Loucy (cell line): ENCODE results near the gene RALGPS2.

Source experiments
- H2AFZ ChIP-seq: fragments of 200-600 bp; sonication (generic); 2 replicates; pipeline ENCODE4 v1.6.0; 2016; ENCODE audit warnings: antibody characterized with exemption, mild to moderate bottlenecking, low read length, moderate library complexity
- H3F3A ChIP-seq: fragments of 200-600 bp; 2 replicates; pipeline ENCODE4 v1.6.0; 2016; ENCODE audit warnings: antibody characterized with exemption, low read depth, mild to moderate bottlenecking
- H3K27me3 ChIP-seq: fragments of 200-600 bp; sonication (generic); 2 replicates; pipeline ENCODE4 v1.6.1; 2014; ENCODE audit warnings: low read length, mild to moderate bottlenecking; ENCODE audit not compliant: insufficient read depth, poor library complexity, severe bottlenecking
- H3K36me3 ChIP-seq: fragments of 200-600 bp; sonication (generic); 2 replicates; pipeline ENCODE4 v1.6.1; 2016; ENCODE audit warnings: low read length; ENCODE audit not compliant: insufficient read depth
- H3K4me1 ChIP-seq: fragments of 200-600 bp; sonication (generic); 2 replicates; pipeline ENCODE4 v1.5.1; 2014; ENCODE audit warnings: low read length, mild to moderate bottlenecking; ENCODE audit not compliant: insufficient read depth, poor library complexity, severe bottlenecking
- H3K4me2 ChIP-seq: fragments of 200-600 bp; sonication (generic); 2 replicates; pipeline ENCODE4 v1.6.0; 2014; ENCODE audit warnings: antibody characterized with exemption, low read length, low read depth, mild to moderate bottlenecking; ENCODE audit not compliant: poor library complexity, severe bottlenecking
- H3K4me3 ChIP-seq: fragments of 200-600 bp; sonication (generic); 2 replicates; pipeline ENCODE4 v1.5.1; 2014; ENCODE audit warnings: low read length, mild to moderate bottlenecking, mixed read lengths; ENCODE audit not compliant: poor library complexity, severe bottlenecking
- H3K79me2 ChIP-seq: fragments of 200-600 bp; sonication (generic); 2 replicates; pipeline ENCODE4 v1.6.1; 2014; ENCODE audit warnings: low read length; ENCODE audit not compliant: insufficient read depth
- H3K9ac ChIP-seq: fragments of 200-600 bp; sonication (generic); 2 replicates; pipeline ENCODE4 v1.6.0; 2014; ENCODE audit warnings: mild to moderate bottlenecking, low read depth, low read length, moderate library complexity; ENCODE audit not compliant: poor library complexity, severe bottlenecking
- H3K9me2 ChIP-seq: fragments of 200-600 bp; sonication (generic); replicated peaks from 2 replicates; pipeline ENCODE4 v1.6.1; 2016; ENCODE audit warnings: low read depth, low read length, mixed read lengths
- H3K9me3 ChIP-seq: fragments of 200-600 bp; sonication (generic); 2 replicates; pipeline ENCODE4 v1.6.1; 2014; ENCODE audit warnings: mild to moderate bottlenecking, antibody characterized with exemption, low read length, low read depth; ENCODE audit not compliant: insufficient read depth
- H4K20me1 ChIP-seq: fragments of 200-600 bp; sonication (generic); 2 replicates; pipeline ENCODE4 v1.6.0; 2014; ENCODE audit warnings: antibody characterized with exemption, low read length, mild to moderate bottlenecking; ENCODE audit not compliant: insufficient read depth, poor library complexity, severe bottlenecking
- EZH2phosphoT487 ChIP-seq: fragments of 200-600 bp; IDR thresholded peaks from 2 replicates; pipeline ENCODE4 v1.6.1; 2018; ENCODE audit warnings: antibody characterized with exemption, mild to moderate bottlenecking, moderate library complexity, borderline replicate concordance
- TF ChIP-seq, protein P1 (sequence below): fragments of 200-600 bp; sonication (generic); conservative IDR thresholded peaks from 2 replicates; pipeline ENCODE4 v1.5.1; 2014; ENCODE audit warnings: mild to moderate bottlenecking, antibody characterized with exemption, low read length

Gene RALGPS2

DNA sequence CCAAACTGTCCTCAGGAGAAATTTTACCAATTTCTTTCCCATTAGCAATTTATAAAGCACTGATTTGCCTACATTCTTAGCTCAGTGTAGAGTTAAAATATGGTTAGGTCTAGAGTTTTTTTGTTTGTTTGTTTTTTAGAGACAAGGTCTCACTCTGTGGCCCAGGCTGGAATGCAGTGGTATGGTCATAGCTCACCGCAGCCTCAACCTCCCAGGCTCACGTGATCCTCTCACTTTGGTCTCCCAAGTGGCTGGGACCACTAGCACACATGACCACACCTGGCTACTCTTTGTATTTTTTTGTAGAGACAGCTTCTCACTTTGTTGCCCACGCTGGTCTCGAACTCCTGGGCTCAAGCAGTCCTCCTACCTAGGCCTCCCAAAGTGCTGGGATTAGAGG lies 10.6 kb upstream of the RALGPS2 start:
- no peaks in the 10 kb centered on the region for H3K9me3 ChIP-seq
- H3K4me3 ChIP-seq = no peak overlapping the region
- no peaks in the 10 kb centered on the region for H3K36me3 ChIP-seq
- H3K4me2 ChIP-seq = no peak overlapping the region
- no peaks in the 10 kb centered on the region for H3F3A ChIP-seq
- no peaks in the 10 kb centered on the region for H3K79me2 ChIP-seq
- no peak overlapping the region for H3K9ac ChIP-seq
- no peaks in the 10 kb centered on the region for H4K20me1 ChIP-seq
- no peaks in the 10 kb centered on the region for H3K9me2 ChIP-seq
- no peaks in the 10 kb centered on the region for H3K27me3 ChIP-seq
- no peaks in the 10 kb centered on the region for H3K4me1 ChIP-seq
- no peak overlapping the region for H2AFZ ChIP-seq
- no peak for TF ChIP-seq EZH2phosphoT487
- TF ChIP-seq, protein P1, sequence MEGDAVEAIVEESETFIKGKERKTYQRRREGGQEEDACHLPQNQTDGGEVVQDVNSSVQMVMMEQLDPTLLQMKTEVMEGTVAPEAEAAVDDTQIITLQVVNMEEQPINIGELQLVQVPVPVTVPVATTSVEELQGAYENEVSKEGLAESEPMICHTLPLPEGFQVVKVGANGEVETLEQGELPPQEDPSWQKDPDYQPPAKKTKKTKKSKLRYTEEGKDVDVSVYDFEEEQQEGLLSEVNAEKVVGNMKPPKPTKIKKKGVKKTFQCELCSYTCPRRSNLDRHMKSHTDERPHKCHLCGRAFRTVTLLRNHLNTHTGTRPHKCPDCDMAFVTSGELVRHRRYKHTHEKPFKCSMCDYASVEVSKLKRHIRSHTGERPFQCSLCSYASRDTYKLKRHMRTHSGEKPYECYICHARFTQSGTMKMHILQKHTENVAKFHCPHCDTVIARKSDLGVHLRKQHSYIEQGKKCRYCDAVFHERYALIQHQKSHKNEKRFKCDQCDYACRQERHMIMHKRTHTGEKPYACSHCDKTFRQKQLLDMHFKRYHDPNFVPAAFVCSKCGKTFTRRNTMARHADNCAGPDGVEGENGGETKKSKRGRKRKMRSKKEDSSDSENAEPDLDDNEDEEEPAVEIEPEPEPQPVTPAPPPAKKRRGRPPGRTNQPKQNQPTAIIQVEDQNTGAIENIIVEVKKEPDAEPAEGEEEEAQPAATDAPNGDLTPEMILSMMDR = no peak

GRCh38 chr1:178716111-178716510 lies 8.9 kb upstream of the RALGPS2 start:
- Histone ChIP-seq H3K27me3 (no peaks in the 10 kb centered on the region), H3K9me2 (no peaks in the 10 kb centered on the region), H4K20me1 (no peaks in the 10 kb centered on the region), H2AFZ (no peak overlapping the region), H3K4me3 (no peak overlapping the region), H3K4me1 (no peaks in the 10 kb centered on the region), H3K36me3 (no peaks in the 10 kb centered on the region), H3F3A (no peaks in the 10 kb centered on the region), H3K4me2 (no peak overlapping the region), H3K9me3 (no peaks in the 10 kb centered on the region), H3K9ac (no peak overlapping the region), H3K79me2 (no peaks in the 10 kb centered on the region)
- TF ChIP-seq EZH2phosphoT487 = no peak
- TF ChIP-seq, protein P1 = no peak

GRCh38 chr1:178718520-178718919 lies 6.5 kb upstream of the RALGPS2 start:
- Histone ChIP-seq H3K4me2 (no peak overlapping the region), H3K4me3 (no peak overlapping the region), H3K79me2 (no peaks in the 10 kb centered on the region), H3K9ac (no peak overlapping the region), H3K36me3 (no peaks in the 10 kb centered on the region), H3K4me1 (no peaks in the 10 kb centered on the region), H4K20me1 (no peaks in the 10 kb centered on the region), H3K9me3 (no peaks in the 10 kb centered on the region), H3F3A (no peaks in the 10 kb centered on the region), H2AFZ (no peak overlapping the region), H3K9me2 (no peaks in the 10 kb centered on the region), H3K27me3 (no peaks in the 10 kb centered on the region)
- no peak for TF ChIP-seq EZH2phosphoT487
- TF ChIP-seq, protein P1 = no peak
